ENCODE results near the gene ASB5. TPM values are rescaled to one million over a fixed set of nuclear protein-coding genes. Genes with fewer than 3 reads are reported as not detected.
A peak's percentile ranks its signal among the peaks of the same experiment; 100 is the strongest.

Gene ASB5
- total RNA-seq, 4 donors from 2014 or later: 21.8 to 69.1 (median 25.9) TPM

DNA sequence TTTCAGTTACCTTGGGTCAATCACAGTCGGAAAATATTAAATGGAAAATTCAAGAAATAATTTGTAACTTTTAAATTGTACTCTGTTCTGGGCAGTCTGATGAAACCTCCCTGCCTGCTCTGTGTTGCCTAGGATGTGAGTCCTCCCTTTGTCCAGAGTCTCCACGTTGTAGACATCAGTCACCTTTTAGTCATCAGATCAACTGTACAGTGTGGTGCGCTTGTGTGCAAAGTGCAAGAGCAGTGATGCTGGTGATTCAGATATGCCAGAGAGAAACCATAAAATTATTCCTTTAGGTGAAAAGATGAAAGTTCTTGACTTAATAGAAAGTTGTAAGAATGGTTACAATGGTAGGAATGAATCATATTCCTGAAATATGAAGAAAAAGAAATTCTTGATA lies 75.1 kb downstream of the ASB5 start:
- WGBS, 2 donors (ENCODE audit: low coverage in 1 of 2): 51 to 63% methylated on average over 2 to 3 of the region's 3 CpGs
- no peak for ATAC-seq
- H3K4me1 ChIP-seq: peaks cover 0 to 37% (median 3%) of the 10 kb centered on the region in 3 donors
- H3K27ac ChIP-seq: peak overlapping the region in 2 of 4 donors; percentile 57 to 83
- H3K27me3 ChIP-seq: no peaks in the 10 kb centered on the region
- H3K4me3 ChIP-seq: no peak overlapping the region
- H3K9me3 ChIP-seq: no peaks in the 10 kb centered on the region
- H3K36me3 ChIP-seq: no peaks in the 10 kb centered on the region
- TF ChIP-seq, protein P1, sequence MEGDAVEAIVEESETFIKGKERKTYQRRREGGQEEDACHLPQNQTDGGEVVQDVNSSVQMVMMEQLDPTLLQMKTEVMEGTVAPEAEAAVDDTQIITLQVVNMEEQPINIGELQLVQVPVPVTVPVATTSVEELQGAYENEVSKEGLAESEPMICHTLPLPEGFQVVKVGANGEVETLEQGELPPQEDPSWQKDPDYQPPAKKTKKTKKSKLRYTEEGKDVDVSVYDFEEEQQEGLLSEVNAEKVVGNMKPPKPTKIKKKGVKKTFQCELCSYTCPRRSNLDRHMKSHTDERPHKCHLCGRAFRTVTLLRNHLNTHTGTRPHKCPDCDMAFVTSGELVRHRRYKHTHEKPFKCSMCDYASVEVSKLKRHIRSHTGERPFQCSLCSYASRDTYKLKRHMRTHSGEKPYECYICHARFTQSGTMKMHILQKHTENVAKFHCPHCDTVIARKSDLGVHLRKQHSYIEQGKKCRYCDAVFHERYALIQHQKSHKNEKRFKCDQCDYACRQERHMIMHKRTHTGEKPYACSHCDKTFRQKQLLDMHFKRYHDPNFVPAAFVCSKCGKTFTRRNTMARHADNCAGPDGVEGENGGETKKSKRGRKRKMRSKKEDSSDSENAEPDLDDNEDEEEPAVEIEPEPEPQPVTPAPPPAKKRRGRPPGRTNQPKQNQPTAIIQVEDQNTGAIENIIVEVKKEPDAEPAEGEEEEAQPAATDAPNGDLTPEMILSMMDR (IDR thresholded peaks at IDR 0.05): no peak
- no peak for TF ChIP-seq POLR2AphosphoS5 (IDR thresholded peaks at IDR 0.05)
- no peak for TF ChIP-seq POLR2A (IDR thresholded peaks at IDR 0.05)
- TF ChIP-seq EP300 (IDR thresholded peaks at IDR 0.05): no peak

DNA sequence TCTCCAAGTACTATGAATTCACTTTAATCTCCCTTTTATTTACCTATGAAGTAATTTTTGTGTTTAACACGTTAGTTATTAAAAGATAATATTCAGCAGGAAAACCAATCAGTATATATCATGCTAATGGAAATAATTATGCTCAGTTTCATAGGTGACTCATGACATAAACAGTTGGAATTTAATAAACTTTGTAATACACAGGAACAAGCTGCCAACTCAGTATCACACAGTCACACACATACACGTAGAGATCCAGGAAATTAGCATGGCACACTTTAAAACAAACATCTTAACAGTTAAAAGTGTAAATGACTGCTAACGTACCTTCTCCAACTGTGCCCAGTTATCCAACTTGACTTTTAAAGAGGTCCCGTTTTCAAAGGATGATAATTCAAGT lies 75.9 kb downstream of the ASB5 start:
- Histone ChIP-seq H3K9me3 (no peaks in the 10 kb centered on the region), H3K4me3 (no peak overlapping the region), H3K36me3 (no peaks in the 10 kb centered on the region), H3K27ac (peak overlapping the region in 2 of 4 donors; percentile 57 to 83), H3K27me3 (no peaks in the 10 kb centered on the region), H3K4me1 (peaks cover 0 to 37% (median 3%) of the 10 kb centered on the region in 3 donors)
- WGBS, 2 donors (ENCODE audit: low coverage in 1 of 2): 13 to 16% methylated on average over 4 of the region's 4 CpGs
- TF ChIP-seq POLR2A (IDR thresholded peaks at IDR 0.05) (no peak), POLR2AphosphoS5 (IDR thresholded peaks at IDR 0.05) (peak; percentile 34)
- ATAC-seq: no peak

DNA sequence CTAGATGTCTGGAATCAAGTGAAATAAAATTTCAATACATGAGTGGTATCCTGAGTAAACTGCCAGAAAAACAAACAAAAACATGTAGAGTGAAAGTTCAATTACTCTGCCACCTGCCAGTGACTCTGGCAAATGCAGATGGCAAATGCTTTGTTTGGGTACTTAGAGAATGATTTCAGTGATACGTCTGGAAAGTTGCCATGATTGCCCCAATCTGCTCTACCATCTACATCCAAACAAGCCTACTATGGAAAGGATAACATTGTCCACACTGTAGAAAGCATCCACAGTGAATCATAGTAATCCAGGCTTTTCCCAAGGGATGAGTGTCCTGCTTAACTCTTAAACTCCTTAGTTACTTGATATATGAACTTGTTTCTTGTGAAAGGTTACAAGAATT lies 77.0 kb downstream of the ASB5 start:
- Histone ChIP-seq H3K4me1 (peaks cover 0 to 47% (median 3%) of the 10 kb centered on the region in 3 donors), H3K9me3 (no peaks in the 10 kb centered on the region), H3K27ac (peak overlapping the region in 2 of 4 donors; percentile 4 to 57), H3K27me3 (no peaks in the 10 kb centered on the region), H3K4me3 (no peak overlapping the region), H3K36me3 (no peaks in the 10 kb centered on the region)
- no peak for ATAC-seq
- 47 to 50% methylated on average over 1 of the region's 1 CpG for WGBS, 2 donors (ENCODE audit: low coverage in 1 of 2)
- TF ChIP-seq POLR2AphosphoS5 (IDR thresholded peaks at IDR 0.05): no peak
- TF ChIP-seq, protein P1 (IDR thresholded peaks at IDR 0.05): no peak
- TF ChIP-seq POLR2A (IDR thresholded peaks at IDR 0.05): no peak
- no peak for TF ChIP-seq EP300 (IDR thresholded peaks at IDR 0.05)

DNA sequence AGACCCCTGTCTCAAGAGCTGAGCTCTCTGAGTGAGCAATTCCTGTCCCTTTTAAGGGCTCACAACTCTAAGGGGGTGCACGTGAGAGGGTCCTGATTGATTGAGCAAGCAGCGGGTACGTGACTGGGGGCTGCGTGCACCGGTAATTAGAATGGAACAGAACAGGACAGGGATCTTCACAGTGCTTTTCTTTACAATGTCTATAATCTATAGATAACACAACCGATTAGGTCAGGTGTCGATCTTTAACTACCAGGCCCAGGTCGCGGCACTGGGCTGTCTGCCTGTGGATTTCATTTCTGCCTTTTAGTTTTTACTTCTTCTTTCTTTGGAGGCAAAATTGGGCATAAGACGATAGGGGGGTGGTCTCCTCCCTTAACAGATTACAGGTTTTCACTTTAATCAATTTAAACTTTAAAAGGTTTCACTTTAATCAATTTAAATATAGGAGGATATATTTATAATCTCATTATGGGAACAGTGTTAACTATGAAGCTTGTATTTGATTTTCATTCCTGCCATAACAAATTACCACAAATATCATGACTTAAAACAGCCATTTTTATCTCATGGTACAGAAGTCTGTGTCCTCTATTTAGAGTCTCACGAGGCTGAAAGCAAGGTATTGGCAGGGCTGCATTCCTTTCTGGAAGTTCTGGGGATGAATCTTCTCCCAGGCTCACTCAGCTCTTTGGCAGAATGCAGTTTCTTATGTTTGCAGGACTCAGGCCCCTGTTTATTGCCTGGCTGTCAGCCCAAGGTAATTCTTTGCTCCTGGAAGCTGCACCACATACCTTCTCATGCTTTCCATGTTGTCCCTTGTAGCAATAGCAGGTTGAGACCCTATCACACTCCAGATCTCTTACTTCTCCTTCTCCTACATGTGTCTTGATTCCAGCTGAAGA lies 78.9 kb downstream of the ASB5 start:
- Histone ChIP-seq H3K4me3 (no peak overlapping the region), H3K27ac (peak overlapping the region in 2 of 4 donors; percentile 28 to 34), H3K4me1 (peaks cover 0 to 45% (median 3%) of the 10 kb centered on the region in 3 donors), H3K36me3 (no peaks in the 10 kb centered on the region), H3K27me3 (no peaks in the 10 kb centered on the region), H3K9me3 (no peaks in the 10 kb centered on the region)
- TF ChIP-seq POLR2A (IDR thresholded peaks at IDR 0.05): no peak
- TF ChIP-seq POLR2AphosphoS5 (IDR thresholded peaks at IDR 0.05): no peak
- TF ChIP-seq EP300 (IDR thresholded peaks at IDR 0.05): no peak
- TF ChIP-seq, protein P1 (IDR thresholded peaks at IDR 0.05): no peak
- no peak for ATAC-seq
- 72 to 74% methylated on average over 8 to 11 of the region's 11 CpGs for WGBS, 2 donors (ENCODE audit: low coverage in 1 of 2)

DNA sequence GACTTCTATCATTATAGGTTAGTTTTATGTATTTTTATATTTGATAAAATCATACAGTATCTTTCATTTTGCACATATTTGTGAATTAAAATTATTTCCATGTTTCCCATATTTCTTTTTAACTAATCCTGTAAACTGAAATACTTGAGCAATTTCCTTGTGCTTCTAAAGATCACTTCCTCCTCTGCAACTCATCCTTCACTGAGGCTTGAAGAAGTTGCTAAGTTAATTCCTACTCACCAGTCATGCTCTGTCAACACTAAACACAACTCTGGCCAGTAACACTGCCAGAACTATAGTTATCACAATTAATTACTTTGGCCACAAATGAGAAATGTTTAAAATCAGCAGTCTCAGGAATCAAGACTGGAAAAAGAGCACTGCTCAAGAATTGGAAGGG lies 80.4 kb downstream of the ASB5 start:
- Histone ChIP-seq H3K4me3 (no peak overlapping the region), H3K9me3 (no peaks in the 10 kb centered on the region), H3K27me3 (no peaks in the 10 kb centered on the region), H3K36me3 (no peaks in the 10 kb centered on the region), H3K27ac (no peak overlapping the region), H3K4me1 (peaks cover 0 to 32% (median 0%) of the 10 kb centered on the region in 3 donors)
- no peak for ATAC-seq
- TF ChIP-seq EP300 (IDR thresholded peaks at IDR 0.05) (no peak), POLR2AphosphoS5 (IDR thresholded peaks at IDR 0.05) (no peak), POLR2A (IDR thresholded peaks at IDR 0.05) (no peak)
- TF ChIP-seq, protein P1 (IDR thresholded peaks at IDR 0.05): no peak
